ENCODE data around the gene HDAC4. TPM values are rescaled to one million over a fixed set of nuclear protein-coding genes. Genes with fewer than 3 reads are reported as not detected.

Gene HDAC4
- total and polyA plus RNA-seq, 2 of the 8 experiments (the other 6 are each of a cell fraction or from before 2014, with no cell fraction given): 15.4 to 31.5 TPM

DNA sequence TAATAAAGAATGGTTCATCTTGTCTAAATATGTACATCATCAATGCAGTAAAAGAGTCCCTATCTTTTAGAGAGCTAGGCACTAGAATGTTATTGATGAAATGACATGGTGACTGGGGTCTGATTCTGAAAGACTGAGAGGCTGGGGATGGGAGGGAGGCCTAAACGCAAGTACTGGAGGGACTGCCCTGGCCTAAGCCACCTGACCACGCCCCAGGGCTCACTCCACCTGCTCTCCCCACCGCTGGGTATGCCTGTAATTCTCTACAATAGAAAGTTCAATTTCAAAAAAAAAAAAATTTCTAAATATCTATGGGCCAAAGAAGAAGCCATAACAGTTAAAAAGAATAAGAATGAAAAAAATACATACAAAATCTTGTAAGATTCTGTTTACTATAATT, 194.0 kb downstream of the HDAC4 start:
- H3K4ac ChIP-seq (replicated peaks; ENCODE audit: insufficient read length, low read depth, low read length): no peak overlapping the region
- 89% methylated on average over 3 of the region's 3 CpGs; no CpG with 5 or more reads in 1 of the 2 experiments for WGBS, 2 experiments (ENCODE audit: extremely low coverage in 1 of 2, insufficient coverage in 1 of 2, insufficient read length in 1 of 2, insufficient replicate concordance in 2 of 2, low coverage in 1 of 2, low lambda C conversion rate in 2 of 2, missing lambda C conversion rate in 1 of 2)
- no peak overlapping the region for H3K27ac ChIP-seq (ENCODE audit: low read depth, low read length)
- H3K4me1 ChIP-seq (replicated peaks in 1 of 4; ENCODE audit: control insufficient read depth in 3 of 4, insufficient read depth in 4 of 4, low read length in 3 of 4): peaks cover 2 to 9% (median 5%) of the 10 kb centered on the region in 4 experiments; a peak in 5 of 7 replicates
- ChIA-PET POLR2A (ENCODE audit: partially characterized antibody) (no interaction called here), CTCF (ENCODE audit: partially characterized antibody) (interaction anchor here (0.7 to 4.4 kb wide), 2 partner anchors 12 to 618 kb away, joined by 4 to 29 read pairs; no protein-coding TSS in a partner anchor)
- H2BK20ac ChIP-seq (ENCODE audit: low read length): no peak overlapping the region
- H3K79me1 ChIP-seq (ENCODE audit: low read depth, low read length): peaks cover 4% of the 10 kb centered on the region; the same call in 1 of the 2 replicates
- no peak overlapping the region for H4K91ac ChIP-seq (replicated peaks; ENCODE audit: insufficient read length, low read length)
- H3K4me3 ChIP-seq (ENCODE audit: extremely low read depth in 1 of 4, insufficient read depth in 2 of 4, low read depth in 3 of 4, low read length in 4 of 4): no peak overlapping the region
- H4K8ac ChIP-seq (ENCODE audit: extremely low read depth, insufficient read depth, low read length): no peak overlapping the region
- H2AK5ac ChIP-seq (ENCODE audit: low read depth, low read length): no peak overlapping the region
- H3K27me3 ChIP-seq (replicated peaks in 1 of 4; ENCODE audit: control insufficient read depth in 3 of 4, extremely low read depth in 1 of 4, insufficient read depth in 3 of 4, low read length in 3 of 4): no peaks in the 10 kb centered on the region
- DNase-seq (ENCODE audit: low read depth in 1 of 2, low spot score in 2 of 2) (no peak), FAIRE-seq (no peak)
- no peak overlapping the region for H2BK5ac ChIP-seq (ENCODE audit: low read depth, low read length)
- no peak overlapping the region for H2BK120ac ChIP-seq (replicated peaks; ENCODE audit: low read depth, low read length)
- no peak overlapping the region for H3K56ac ChIP-seq (replicated peaks; ENCODE audit: insufficient read length, low read depth, low read length)
- no peak overlapping the region for H3K4me2 ChIP-seq (ENCODE audit: insufficient read depth in 1 of 2, low read depth in 2 of 2, low read length in 2 of 2)
- H2AFZ ChIP-seq (ENCODE audit: low read length): no peak overlapping the region
- no peaks in the 10 kb centered on the region for H3K36me3 ChIP-seq (ENCODE audit: control insufficient read depth in 2 of 4, insufficient read depth in 4 of 4, low read length in 3 of 4)
- H2BK12ac ChIP-seq (ENCODE audit: low read depth, low read length): no peak overlapping the region
- H3K79me2 ChIP-seq (ENCODE audit: control insufficient read depth in 1 of 2, insufficient read depth in 2 of 2, low read length in 2 of 2): peaks cover 0 to 82% of the 10 kb centered on the region in 2 experiments; a peak in 2 of 4 replicates
- H3K9me3 ChIP-seq (ENCODE audit: insufficient read depth in 2 of 2, low read depth in 1 of 2, low read length in 1 of 2): no peaks in the 10 kb centered on the region
- H3K23ac ChIP-seq (ENCODE audit: insufficient read length): no peak overlapping the region
- H4K20me1 ChIP-seq (replicated peaks in 1 of 2; ENCODE audit: control insufficient read depth in 1 of 2, insufficient read depth in 2 of 2, low read length in 2 of 2): peaks cover 5 to 15% of the 10 kb centered on the region in 2 experiments
- no peaks in the 10 kb centered on the region for H3K23me2 ChIP-seq (ENCODE audit: low read depth, low read length)
- no peak overlapping the region for H4K5ac ChIP-seq (ENCODE audit: insufficient read length, low read depth, low read length)
- H3K9ac ChIP-seq (replicated peaks in 1 of 4; ENCODE audit: extremely low read depth in 1 of 4, low read depth in 3 of 4, low read length in 3 of 4): no peak overlapping the region
- no peak overlapping the region for H2BK15ac ChIP-seq (ENCODE audit: low read length)
- H3K18ac ChIP-seq (ENCODE audit: extremely low read depth, low read length): no peak overlapping the region
- no peak overlapping the region for H3K14ac ChIP-seq (ENCODE audit: insufficient read length)
- no peak for TF ChIP-seq POLR2A (IDR thresholded peaks at IDR 0.05; ENCODE audit: control extremely low read depth in 1 of 2, low read depth in 2 of 2, low read length in 2 of 2)
- no peak for TF ChIP-seq NANOG (IDR thresholded peaks at IDR 0.05; ENCODE audit: insufficient read depth, low read depth, low read length, poor library complexity, severe bottlenecking)
- no peak for TF ChIP-seq CBX8 (IDR thresholded peaks at IDR 0.05; ENCODE audit: borderline replicate concordance, low read depth, low read length)
- no peak for TF ChIP-seq JUN (IDR thresholded peaks at IDR 0.05; ENCODE audit: low read depth, low read length)
- TF ChIP-seq RFX5 (IDR thresholded peaks at IDR 0.05; ENCODE audit: borderline replicate concordance, low read depth, low read length): no peak
- no peak for TF ChIP-seq CEBPB (IDR thresholded peaks at IDR 0.05; ENCODE audit: low read depth, low read length)
- no peak for TF ChIP-seq RAD21 (IDR thresholded peaks at IDR 0.05 in 1 of 2, conservative IDR thresholded peaks at IDR 0.05 in 1 of 2; ENCODE audit: low read depth in 2 of 2, low read length in 2 of 2)
- TF ChIP-seq SP1 (IDR thresholded peaks at IDR 0.05; ENCODE audit: low read depth, low read length): no peak
- TF ChIP-seq KDM1A (IDR thresholded peaks at IDR 0.05; ENCODE audit: borderline replicate concordance, low read length): no peak
- no peak for TF ChIP-seq SRF (IDR thresholded peaks at IDR 0.05; ENCODE audit: low read depth, low read length)
- TF ChIP-seq NRF1 (IDR thresholded peaks at IDR 0.05; ENCODE audit: low read depth, low read length): no peak
- TF ChIP-seq SIN3A (conservative IDR thresholded peaks at IDR 0.05 in 1 of 2, IDR thresholded peaks at IDR 0.05 in 1 of 2; ENCODE audit: low read depth in 1 of 2, low read length in 2 of 2): no peak
- no peak for TF ChIP-seq MAFK (IDR thresholded peaks at IDR 0.05; ENCODE audit: low read depth, low read length)
- TF ChIP-seq, protein P1, sequence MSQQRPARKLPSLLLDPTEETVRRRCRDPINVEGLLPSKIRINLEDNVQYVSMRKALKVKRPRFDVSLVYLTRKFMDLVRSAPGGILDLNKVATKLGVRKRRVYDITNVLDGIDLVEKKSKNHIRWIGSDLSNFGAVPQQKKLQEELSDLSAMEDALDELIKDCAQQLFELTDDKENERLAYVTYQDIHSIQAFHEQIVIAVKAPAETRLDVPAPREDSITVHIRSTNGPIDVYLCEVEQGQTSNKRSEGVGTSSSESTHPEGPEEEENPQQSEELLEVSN (IDR thresholded peaks at IDR 0.05): no peak

Measured in H1 (cell line).